GM18907 (cell line): ENCODE results near the gene SH3GLB1.
"Not testable (repeated sequence)": the region's sequence is repeated elsewhere in the genome, so short reads cannot be mapped to it uniquely, and the experiment has no call there.

Experiments used
- ATAC-seq: cut with Tn5 transposase; IDR thresholded peaks from one replicate; pipeline ENCODE4 v1.9.1; 2021; ENCODE audit warnings: mild to moderate bottlenecking, moderate library complexity; ENCODE audit not compliant: unreplicated experiment

Gene SH3GLB1

DNA sequence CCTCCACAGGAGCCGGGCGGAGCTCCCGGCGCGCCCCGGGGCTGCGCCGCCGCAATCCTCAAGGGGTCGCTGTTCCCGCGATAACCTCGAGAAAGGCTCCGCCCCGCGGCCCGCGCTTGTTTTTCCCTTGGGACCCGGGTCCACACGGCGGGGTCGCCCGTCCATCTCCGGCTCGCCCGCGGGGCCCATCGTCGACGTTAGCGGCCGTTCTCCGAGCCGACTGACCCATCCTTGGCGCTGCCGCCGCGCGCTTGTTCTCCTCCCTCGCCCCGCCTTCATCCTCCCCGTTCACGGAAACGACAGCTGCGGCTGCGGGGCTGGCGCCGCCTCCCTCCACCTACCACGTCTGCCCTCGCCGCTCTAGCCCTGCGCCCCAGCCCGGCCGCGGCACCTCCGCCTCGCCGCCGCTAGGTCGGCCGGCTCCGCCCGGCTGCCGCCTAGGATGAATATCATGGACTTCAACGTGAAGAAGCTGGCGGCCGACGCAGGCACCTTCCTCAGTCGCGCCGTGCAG is at the start of gene SH3GLB1:
Gene SH3GLB1 (plus strand): TSS at position 119 of the 514 bp plus-strand sequence. CDS start 324 bp downstream, at position 443.
- ATAC-seq: peak; percentile 93

DNA sequence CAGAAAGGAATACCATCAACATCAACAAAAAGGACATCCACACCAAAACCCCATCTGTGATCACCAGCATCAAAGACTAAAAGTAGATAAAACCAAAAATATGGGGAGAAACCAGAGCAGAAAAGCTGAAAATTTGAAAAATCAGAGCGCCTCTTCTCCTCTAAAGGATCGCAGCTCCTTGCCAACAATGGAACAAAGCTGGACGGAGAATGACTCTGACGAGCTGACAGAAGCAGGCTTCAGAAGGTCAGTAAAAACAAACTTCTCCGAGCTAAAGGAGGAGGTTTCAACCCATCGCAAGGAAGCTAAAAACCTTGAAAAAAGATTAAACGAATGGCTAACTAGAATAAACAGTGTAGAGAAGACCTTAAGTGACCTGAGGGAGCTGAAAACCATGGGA is 46.0 kb upstream of the SH3GLB1 start:
- ATAC-seq: not testable (repeated sequence)

DNA sequence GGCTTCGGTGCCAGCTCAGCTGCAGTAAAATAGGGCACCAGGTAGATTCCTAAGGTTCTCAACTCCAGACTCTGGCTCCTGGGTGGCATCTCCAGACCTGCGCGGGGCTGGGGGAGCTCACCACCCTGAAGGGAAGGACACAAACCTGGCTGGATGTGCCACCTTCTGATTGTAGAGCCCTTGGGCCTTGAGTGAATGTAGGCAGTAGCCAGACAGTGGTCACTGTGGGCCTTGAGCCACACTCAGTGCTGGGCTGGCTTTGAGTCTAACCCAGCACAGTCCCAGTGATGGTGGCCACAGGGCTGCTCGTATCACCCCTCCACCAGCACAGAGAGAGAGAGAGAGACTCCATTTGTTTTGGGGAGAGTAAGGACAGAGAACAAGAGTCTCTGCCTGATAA is 38.0 kb upstream of the SH3GLB1 start:
- ATAC-seq: no peak

DNA sequence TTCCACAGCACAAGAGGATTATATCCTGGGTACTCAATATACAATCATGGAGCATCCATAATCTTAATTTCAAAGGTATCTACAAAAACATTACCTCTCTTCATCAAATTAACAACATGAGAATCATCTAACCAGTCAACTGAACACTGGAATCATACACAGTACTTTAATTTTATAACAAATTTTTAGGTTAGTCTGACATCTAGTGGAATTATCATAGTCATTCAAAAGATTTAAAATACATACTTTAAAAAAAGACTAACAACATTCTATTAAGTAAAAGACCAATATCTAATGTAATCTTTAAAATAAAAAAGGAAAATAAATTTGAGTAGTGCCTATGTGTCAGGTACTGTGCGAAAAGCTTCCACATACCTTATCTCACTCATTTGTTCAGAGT is 16.8 kb upstream of the SH3GLB1 start:
- ATAC-seq: no peak

DNA sequence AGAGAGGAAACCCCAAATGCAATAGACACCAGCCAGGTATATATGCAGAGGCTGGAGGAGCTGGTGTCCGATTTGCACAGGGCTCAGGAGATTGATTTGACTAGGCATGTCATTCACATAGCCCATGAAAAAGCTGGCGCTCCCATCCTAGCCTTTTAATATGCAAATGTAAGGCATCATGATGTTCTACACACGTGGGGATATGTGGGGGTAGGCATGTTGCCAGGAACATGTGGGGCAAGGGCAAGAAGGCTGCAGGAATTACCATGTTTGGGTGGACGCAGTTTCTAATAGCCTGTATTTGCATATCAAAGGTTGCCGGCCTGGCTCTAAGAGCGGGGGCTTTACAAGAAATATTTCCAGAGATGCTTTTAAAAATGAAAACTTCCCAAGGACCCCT is 11.7 kb upstream of the SH3GLB1 start:
- no peak for ATAC-seq

DNA sequence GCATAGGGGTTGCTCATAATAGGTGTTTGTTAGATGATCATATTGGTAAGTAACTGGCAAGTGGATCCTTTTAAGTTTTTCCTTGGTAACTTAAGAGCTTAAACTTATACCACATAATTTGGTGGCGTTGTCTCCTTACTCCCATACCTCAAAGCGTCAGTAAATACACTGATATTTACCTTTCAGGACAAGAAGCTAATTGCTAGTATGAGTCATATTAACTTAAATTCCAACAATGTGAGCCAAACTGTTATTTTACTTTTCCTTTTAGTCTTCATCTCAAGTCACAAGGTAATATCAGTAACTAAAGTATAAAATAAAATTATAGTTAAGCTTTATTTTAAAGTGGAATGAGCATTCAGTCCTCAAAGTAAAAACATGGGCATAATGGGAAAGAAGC is 9.0 kb upstream of the SH3GLB1 start:
- ATAC-seq: no peak

DNA sequence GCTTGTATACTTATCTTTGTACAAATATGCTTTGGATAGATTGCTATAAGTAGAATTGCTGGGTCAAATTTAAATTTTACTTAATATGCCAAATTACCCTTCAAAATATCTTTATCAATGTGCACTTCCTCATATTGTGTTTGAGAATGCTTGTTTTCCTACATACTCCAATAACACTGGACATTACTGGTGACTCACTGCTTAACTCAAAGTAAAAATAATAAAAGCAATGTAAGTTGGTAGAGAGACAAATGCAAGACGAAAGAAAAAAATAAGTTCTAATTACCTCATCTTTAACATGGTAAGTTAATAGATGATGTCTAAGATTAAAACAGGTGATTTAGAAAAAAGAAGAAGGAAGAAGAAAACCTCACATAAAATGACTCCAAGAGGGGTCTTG is 7.9 kb upstream of the SH3GLB1 start:
- no peak for ATAC-seq

DNA sequence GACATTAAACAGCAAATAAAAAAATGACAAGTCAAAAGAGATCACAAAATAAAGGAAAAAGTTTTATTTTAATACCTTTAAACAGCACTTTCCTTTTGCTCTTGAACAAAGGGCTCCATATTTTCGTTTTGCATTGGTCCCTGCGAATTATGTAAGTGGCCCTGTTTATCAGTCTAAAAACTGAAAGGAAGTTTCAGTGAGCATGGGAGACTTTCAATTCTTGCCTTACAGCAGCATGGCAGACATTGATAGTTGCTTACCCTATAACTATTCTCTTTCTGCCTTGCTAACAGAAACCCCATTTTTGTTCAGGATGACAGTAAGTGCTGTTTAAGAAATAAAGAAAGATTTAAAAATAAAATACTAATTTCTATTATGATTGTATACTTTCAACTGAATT is 5.2 kb upstream of the SH3GLB1 start:
- ATAC-seq: no peak

DNA sequence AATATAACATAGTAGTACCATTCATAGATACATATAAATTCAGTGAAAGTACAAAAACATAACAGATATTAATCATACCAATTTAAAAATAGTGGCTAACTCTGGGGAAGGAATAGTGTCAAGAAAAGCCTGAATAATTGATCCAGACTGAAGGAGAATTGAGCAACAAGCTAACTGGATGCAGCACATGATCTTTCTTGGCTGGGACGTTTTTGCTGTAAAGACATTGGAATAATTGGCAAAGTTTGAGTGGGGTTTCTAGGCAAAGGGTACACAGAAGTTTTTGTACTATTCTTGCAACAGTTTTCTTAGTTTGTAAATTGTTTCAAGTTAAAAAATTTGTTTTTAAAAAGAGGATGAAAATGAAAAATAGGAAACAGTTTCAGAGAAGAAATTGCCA is 2.6 kb upstream of the SH3GLB1 start:
- ATAC-seq: no peak

DNA sequence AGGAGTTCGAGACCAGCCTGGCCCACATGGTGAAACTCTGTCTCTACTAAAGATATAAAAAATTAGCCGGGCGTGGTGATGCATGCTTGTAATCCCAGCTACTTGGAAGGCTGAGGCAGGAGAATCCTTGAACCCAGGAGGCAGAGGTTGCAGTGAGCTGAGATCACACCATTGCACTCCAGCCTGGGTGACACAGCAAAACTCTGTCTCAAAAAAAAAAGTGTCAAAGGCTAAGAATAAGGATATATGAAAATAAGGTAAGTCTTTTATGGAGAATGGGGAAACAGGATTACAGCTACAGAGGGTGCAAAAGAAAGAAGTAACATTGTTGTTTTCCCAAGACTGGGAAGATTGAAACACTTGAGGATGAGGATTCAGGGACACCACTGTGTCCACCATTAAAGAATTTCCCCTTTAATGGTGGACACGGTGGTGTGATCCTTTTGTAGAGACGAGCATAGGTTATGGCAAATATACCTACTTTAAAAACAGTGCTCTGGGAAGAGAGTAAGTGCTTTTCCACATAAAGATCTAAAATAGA is 1.4 kb upstream of the SH3GLB1 start:
- not testable (repeated sequence) for ATAC-seq

DNA sequence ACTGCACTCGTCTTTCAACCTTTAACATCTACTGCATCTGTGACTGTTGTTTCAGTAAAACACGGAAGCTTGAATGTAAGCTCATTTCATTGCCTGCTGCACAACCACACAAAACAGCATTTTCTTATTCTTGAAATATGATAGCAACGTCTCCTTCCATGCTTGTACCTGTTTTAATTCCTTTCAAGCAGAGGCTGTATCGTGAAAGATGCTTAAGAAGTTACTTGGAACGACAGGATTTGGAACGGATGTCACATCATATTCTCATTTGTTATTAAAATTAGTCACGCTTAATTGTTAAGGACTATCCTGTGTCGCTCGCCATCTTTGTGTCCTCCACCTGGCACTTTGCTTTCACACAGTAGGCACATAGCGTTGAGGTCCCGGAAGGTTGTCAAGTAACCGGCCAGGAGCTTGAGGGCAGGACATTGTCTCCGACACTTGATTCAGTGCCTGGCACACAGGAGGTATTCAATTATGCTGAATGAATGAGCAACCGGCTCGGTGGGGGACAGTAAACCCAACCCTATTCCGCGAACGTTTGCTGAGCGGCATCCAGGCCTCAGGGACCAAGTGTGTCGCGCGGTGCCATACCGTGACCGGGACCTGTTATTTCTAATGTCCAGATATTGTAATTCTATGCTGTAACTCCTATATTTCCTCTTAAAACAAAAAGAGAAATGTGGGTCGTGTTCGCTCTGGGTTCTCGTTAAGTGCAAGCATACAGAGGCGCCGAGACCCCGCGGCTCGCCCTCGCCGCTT is 499 bp upstream of the SH3GLB1 start:
- peak; percentile 47 for ATAC-seq

DNA sequence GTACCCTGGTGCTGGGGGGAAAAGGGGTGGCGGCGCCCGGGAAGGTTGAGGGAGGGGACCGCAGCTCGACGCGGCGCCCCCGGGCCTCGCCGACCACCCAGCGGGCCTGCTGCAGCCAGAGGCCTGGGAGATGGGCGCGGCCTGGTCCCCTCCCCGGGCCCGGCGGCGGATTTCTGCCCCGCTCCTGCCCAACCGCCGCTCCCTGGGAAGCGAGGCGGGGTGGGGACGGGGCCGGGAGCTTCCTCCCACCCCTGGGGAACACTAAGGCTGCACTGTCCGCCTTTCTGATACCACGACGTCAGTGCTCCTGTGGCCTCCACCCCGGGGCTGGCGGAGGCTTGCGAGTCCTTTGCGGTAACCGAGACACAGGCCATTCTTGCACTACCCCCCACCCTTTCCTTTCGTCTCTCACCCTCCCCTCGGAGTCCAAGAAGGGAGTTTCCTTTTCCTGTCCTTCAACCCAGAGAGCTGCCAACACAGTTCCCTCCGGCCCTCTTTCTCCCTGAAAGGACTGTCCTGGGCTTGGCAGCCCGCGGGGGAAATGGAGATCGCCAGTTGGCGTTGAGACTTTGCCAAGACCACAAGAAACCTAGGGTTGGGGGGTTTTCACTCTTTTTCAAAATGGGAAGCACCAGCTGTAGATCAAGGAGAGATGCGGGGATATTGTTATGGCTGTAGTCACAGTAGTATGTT is 742 bp downstream of the SH3GLB1 start:
- peak; percentile 40 for ATAC-seq

DNA sequence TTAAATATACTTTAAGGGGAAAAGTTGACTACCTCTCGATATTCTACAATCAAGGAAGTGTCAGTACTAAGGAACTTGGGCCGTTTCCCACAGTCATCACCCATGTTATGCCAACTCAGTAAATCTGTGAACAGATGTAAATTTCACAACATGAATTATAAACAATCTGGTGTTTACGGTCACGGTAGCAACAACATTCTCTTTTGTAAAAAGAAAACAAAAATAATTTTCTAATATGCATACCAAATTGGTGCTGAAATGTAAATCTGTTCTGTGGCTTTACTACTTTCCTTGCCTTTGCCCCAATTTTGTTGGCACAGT is 1.2 kb downstream of the SH3GLB1 start:
- no peak for ATAC-seq

DNA sequence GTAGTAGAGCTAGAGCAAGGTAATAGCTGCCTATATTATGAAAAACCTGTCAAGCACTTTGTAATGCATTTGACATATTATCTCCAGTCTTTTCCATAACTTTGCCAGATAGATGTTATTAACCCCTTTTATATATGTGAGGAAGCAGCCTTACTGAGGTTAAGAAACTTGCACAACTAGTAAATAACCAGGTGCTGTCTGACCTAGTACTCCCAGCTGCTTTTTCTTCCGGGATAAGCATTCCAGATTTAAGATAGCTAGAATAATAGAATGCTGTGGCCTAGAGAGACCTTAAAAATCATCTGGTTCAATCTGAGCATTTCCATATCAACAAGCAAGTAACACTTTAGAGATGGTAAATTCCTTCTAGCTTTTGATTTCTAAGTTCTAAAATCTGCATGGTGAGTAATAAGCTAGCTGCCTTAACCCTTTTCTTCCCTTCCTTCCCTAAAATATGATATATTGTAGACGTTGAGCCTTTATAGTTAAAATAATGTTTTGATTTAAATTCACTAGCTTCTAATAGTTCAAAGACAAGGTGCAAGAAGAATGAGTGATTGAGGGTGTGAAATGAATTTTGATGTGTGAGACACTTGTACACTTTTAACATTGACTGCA is 1.8 kb downstream of the SH3GLB1 start:
- no peak for ATAC-seq

DNA sequence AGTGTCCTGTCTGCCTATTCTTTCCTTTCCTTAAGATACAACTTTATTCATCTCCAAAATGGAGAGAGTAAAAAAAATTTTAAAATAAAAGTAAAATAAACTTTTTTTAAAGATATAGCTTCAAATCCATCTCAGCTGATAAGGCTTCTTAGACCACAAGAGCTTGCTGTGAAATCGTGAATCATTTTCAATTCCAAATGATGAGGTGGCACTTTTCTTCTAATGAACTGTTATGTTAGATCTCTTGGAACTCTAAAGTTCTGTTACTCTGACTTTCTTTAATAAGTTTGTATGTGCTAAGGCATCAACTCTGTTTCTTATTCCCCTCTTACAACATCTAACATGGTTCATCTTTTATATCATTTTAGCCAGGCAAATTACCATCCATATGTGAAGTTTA is 4.5 kb downstream of the SH3GLB1 start:
- ATAC-seq: no peak

DNA sequence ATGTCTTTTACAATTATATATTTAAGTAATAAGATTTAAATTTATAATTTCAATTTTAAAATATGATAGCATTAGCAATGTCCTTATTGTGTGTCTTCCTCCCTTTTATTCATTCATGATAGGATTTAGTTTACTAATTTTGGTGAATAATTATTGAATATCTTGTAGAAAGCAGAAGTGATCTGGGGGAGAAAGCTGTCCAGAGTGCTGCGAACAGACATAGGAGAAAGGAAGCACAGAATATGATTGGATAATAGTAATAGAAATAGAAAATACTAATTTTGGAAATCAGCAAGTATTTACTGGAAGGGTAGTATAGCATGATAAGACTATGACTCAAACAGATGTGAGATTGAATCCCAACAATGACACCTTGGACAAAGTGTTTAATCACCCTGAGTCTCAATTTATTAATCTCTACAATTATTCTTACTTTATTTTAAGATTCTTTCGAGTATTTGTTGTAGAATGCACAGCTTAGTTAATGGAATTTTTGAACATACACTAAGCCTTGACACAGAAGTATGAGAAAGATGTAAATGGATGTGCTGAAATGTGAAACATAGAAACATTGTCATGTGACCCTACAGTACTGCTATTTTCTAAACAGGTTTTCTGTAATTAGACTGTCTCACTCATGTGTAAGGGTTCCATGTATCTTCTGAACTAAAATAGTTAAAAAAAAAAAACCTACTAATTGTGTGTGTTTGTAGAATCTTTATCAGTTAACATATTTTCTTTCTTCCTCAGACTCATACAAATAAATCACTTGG is 7.9 kb downstream of the SH3GLB1 start:
- no peak for ATAC-seq

DNA sequence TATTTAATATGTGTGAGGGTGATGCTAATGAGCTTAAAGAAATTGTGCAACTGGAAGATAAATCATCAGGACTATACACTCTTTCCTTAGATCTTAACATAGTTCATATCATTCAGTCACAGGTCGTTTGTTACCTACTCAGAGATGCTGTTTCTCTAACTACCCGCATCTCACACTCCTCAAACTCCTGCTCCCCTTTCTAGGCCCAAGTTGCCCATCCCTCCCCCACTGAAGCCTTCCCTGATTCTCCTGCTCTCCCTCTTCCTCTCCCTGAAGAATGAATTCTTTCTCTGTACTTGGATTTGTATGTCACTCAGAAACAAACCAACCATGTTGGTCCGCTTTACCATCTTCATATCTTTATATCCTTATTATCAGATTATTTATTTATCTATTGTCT is 9.1 kb downstream of the SH3GLB1 start:
- ATAC-seq: no peak

DNA sequence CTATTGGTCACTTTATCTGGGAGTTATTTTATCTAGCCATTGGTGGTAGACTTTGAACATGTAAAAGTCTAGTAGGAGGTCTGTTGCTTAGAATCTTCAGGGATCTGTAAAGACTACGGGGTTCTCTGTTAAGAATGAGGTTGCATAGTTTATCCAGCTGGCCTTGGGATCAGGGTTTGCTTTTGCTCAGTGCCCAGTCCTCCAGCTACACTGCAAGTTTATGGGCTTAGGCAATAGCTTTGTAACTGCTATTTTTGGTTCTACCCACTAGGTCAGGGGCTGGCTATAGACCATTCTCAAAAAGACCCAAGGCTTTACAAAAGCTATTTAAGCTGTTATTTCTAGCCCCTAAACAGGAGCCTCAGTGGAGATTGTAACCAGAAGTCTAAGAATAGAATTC is 9.8 kb downstream of the SH3GLB1 start:
- no peak for ATAC-seq

DNA sequence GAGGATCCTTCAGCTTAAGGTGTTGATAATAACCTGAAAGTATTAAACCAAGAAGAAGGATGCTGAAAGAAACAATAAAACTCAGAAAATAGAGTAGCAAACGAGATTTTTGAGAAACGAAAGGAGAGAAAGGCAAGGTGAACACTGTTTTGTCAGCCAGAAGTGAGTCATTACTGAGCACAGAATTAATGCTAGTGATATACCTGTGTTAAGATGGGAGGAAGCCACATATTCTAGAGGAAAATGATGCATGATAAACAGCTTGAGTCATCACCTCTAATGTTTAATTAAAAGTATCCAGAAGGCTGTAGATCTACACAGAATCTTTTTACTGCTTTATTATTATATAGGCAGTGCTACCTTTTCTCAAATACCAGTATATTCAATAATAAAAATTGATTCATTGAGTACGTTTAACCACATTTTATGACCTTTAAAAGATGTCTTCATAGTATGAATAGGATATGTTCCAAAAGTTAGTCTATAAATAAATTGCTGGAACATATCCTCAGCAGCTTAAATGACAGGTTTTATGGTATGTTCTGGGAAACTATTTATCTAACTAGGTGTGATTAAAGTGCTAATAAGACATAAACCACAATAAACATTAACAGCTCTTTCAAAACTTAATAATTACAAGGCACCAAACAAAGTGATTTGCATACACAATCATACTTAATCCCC is 10.3 kb downstream of the SH3GLB1 start:
- ATAC-seq: no peak

DNA sequence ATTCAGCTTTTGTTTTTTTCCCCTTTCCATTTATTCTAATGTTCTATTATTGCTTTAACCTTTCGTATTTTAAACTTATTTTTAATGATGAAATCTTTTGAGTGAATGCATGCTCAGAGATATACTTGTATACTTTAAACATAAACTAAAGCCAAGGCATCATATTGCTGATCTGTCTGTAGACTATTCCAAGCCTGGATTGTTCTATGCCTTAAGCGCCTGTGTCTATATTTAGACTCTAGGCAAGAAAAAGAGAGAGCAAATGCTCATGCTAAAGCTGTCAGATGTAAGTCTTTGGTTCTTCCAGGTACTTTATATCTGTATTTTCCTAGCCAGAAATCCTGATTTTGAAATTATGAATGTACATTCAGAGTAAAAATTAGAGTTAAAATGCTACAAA is 14.4 kb downstream of the SH3GLB1 start:
- ATAC-seq: no peak
